Stimulated activated CD8-positive, alpha-beta memory T cell treated with anti-CD3 and anti-CD28 coated beads, Interleukin-15, amount 100 ng/mL, for 48 hours (primary cell): ENCODE results near the gene PDCD1.

ENCODE experiments used
- DNase-seq, 2 donors: peaks; one replicate each; pipeline ENCODE4 v3.0.0-alpha.2; 2020; ENCODE audit warnings: low read depth in 2 of 2

PDCD1 gene

DNA sequence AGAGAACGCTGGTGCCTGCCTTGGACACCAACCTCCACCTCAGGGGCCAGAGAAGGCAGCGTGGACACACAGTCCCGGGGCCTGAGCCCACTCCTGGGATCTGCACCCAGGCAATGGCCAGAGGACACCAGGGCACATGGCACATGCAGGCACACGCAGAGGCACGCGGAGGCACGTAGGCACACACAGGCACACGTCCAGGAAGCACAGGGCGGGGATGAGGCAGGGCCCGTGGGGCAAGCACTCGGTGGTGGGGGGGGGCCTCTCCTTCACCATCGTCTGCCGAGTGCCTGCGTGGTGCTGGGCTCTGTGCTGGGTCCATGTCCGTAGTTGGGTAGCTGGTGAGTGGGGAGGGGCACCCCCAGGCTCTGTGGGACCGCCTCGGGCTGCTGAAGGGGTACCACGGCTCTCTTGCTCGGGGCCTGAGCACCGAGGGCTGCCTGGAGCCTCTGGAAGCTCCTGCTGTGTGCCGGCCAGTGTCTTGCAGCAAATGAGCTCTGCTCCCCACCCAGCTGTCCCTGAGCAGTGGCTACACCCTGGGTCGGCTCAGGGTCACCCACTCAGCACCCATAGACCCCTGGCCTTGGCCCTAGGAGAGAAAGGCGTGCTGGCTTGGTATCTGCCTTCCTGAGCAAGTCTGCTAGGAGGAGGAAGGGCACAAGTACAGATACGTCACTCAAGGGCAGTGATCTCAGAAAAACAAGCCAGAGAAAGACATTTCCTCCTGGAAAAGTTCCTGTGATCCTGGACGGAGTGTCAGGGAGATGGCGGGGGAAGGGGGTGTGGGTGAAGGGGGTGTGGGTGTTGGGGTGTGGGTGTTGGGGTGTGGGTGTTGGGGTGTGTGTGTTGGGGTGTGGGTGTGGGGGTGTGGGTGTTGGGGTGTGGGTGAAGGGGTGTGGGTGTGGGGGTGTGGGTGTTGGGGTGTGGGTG, 37.3 kb upstream of the PDCD1 start:
- no peak for DNase-seq

DNA sequence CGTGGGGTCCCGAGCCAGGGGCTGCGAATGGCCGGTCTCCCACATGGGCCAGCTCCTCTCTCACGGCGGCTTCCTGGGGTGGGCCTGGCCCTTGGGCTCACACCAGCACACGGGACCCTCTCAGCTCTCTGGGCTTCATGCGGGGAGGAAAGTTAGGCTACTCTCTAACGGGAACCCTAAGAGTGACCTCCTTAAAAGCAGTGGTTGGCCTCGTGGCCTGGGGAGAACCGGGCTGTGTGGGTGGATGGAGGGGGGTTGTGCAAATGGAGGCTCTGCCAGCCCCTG, 36.7 kb upstream of the PDCD1 start:
- DNase-seq, result no peak

DNA sequence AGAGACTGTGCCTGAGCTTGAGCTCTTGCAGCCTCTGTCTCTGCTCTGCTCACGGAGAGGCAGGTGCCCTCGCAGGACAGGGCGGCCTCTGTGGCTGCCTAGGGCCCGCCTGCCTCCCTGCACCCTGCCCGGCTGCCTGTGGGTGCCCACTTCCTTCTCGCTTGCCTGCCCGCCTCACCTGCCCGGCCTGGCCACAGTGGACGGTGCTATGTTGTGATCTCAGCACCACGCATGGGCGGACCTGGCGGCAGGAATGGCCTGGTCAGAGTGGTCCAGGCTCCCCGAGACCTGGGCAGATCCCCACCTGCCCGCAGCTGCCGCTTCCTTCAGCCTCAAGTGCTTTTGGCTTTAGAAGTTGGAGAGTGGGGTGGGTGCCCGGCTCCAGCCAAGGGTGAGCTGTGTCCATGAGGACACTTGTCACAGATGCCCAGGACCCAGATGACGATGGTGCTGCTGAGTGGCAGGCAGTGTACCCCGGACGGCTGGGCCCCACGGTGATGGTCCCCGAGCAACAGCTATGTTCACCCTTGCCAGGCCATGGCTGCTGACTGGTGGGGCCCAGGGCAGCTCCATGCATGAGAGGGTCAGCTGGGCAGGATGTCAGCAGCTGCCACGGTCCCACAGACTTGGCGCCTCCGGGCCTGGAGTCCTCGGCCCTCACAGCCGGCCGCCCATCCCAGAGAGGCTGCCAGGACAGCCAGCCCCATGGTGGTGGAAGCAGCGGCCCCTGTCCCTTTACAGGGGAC, 36.2 kb upstream of the PDCD1 start:
- DNase-seq, result no peak

DNA sequence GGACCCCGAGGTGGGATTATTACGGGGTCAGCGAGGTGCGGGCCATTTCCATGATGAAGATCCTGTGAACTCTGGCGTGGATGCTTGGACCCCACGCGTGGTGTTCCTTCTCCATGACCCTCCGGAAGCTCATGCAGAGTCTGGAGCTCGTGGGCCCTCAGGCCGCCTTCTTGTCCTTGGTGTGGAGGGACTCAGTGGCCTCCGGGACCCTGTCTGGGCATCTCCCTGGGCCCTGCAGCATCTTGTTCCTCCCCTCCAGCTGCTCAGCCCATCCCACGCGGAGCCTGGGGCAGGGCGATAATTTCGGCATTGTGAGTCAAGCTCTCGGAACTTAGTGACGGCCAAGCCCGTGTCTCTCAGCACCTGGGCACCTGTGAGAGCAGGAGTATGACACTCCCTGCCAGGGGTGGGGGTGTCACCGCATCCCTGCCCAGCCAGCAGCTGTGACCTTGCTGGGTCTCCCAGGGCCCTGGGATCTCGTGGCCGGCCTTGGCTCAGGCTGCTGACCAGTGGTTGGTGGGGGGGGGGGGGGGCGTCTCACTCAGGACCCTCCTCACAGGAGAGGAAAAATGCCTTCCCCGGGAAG, 35.5 kb upstream of the PDCD1 start:
- DNase-seq, result no peak

DNA sequence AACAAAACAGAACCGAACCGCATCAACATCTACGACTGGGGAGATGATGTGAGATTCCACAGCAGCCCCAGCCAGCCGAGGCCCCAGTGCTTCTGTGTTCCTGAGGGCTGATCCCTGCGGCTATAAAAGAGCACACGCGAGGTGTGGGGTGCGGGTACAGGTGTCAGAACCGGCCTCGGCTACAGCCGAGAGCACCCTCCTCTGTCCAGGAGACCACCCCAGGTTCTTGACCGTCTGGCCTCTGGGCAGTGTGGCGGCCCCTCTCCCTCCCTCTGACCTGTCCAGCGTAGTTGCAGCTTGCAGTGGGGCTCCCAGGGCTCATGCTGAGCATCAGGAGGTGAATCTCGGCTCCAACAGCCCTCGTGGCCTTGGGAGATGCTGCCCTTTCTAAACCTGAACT, 34.6 kb upstream of the PDCD1 start:
- no peak for DNase-seq

DNA sequence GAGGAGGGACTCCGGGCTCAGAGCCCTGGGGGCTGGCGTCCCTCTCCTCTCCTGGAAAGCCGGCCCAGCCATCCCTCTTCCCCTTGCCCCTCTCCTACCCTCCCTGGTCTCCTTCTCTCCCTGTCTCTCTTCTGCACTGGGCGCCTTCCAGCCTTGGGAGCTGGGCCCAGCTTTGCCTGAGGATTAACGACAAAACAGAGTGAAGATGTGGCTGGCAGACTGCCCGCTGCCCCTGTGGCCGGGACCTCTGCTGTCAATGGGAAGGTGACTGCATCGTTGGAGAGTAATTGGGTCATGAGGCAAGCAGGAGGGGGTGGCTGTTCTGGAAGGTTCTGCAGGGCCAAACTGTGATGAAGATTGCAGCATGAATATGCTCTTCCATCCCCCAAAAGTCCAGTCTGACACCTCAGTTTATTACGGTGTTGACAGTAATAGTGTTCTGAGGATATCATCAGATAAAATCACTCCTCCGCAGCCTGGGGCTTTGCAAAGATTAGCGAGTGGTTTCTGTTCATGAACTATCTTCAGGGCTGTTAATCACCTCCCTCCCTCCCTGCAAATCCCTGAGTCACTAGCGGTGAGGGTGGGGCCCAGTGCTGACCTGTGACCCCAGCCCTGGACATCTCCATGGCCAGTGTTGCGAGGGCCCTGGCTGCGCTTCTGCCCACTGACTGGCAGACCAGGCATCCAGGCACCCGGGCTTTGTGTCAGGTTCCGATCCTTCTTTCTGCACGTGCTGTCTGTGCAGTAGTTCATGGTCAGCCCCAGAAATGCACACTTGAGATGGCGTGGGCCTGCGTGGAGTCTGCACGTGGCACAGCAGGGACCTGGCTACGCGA, 33.8 kb upstream of the PDCD1 start:
- no peak for DNase-seq

DNA sequence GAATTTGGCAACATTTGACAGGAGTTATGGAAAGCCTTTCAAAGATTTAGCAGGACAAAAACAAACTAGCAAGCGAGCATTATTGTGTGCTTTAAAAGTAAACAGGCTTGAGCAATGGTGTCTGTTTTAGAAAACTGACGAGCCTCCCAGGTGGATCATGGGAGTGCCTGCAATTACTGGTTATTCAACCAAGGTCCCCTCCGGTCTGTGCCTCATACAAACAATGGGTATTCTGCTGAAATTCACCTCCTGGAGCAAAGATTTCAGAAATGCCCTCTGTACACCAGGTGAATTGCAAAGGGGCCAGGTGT, 33.2 kb upstream of the PDCD1 start:
- DNase-seq, result no peak

DNA sequence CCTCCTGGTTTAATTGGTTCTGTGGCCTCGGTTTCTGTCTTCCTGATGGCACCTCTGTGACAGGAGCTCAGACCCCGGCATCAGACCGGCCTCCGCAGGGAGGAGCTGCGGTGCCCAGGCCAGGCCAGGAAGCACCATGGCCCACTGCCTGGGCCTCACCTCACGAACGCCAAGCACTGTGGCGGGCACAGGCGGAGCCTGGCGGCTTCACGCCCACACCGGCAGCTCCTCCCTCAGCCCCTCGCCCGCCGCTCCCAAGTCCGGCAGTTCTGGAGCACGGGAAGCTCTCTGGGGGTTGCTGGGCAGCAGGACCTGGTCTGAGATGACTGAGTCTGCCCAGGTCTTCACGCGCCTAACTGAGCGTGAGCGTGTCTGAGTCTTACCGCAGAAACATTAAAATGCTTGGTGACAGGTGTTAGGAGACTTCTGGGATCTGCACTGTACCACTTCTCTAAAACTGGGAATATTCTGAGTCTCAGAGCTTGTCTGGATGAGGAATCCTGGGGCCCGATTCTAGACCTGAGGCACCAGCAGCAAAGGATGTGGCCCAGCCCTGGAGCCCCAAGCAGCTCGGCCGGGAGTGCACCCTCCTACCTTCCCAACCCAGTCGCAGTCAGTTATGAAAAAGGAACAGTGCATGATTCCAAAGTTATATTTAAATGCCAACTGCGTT, 32.8 kb upstream of the PDCD1 start:
- DNase-seq, result no peak

DNA sequence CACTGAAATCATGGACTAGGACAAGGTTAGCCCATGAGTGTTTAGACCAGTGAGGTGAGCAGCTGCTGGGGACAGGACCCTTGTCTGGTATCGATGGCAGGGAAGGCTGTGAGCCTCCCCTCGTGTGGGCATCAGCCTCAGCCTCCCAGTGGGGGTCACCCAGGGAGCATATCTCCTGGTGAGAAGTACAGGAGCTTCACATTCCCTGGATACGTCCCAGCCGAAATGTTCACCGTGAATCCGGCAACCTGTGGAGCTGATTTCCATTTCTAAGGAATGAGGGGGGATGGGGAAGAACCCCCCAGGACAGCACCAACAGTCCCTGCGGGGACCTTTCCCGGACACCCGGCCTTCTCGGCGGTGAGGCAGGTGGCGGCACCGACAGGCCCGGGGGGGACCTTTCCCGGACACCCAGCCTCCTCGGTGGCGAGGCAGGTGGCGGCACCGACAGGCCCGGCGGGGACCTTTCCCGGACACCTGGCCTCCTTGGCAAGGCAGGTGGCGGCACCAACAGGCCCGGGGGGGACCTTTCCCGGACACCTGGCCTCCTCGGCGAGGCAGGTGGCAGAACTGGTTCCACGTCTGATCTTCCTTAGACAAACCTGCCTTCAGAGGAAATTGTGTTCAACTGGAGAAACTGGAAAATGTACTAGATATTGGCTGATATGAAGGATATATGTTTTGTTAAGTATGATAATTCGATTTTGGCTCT, 32.0 kb upstream of the PDCD1 start:
- no peak for DNase-seq

DNA sequence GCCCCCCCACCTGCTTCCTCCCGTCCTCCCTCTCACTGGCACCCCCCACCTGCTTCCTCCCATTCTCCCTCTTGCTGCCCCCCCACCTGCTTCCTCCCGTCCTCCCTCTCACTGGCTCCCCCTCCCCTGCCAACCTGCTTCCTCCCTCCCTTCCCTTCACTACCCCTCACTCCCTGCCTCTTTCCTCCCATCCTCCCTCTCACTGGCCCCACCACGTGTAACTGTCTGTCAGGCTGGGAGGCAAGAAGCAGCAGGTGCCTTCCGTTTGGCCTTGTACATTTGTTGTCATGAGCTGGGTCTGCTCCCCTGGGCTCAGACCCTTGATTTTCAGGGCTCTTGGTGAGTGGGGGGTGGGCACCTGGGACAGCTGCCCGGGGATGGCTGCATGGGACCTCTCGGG, 29.9 kb upstream of the PDCD1 start:
- DNase-seq, result no peak

DNA sequence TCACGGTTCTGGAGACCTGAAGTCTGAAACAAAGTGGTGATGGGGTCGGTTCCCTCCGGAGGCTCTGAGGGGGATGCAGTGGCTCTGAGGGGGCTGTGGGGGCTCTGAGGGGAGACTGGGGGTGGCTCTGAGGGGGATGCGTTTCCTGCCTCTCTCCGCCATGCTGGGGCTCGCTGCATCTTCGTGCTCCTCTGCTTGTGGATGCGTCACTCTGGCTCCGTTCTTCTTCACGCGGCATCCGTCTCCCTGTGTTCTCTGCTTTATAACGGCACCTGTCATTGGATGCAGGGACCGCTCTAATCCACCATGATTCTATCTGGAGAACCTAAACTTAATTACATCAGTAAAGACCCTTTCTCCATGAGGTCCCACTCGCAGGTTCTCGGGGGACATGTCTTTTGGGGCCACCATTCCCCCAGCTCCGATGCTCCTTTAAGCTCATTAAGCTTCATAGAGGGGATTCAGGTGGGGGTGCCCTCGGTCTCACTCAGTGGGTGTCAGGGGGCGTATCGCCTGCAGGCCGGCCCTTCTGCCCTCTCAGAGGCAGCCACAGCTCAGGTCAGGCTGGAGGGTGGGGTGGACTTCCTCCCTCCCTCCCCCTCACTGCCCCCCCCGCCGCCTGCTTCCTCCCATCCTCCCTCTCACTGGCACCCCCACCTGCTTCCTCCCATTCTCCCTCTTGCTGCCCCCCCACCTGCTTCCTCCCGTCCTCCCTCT, 29.3 kb upstream of the PDCD1 start:
- DNase-seq, result no peak

DNA sequence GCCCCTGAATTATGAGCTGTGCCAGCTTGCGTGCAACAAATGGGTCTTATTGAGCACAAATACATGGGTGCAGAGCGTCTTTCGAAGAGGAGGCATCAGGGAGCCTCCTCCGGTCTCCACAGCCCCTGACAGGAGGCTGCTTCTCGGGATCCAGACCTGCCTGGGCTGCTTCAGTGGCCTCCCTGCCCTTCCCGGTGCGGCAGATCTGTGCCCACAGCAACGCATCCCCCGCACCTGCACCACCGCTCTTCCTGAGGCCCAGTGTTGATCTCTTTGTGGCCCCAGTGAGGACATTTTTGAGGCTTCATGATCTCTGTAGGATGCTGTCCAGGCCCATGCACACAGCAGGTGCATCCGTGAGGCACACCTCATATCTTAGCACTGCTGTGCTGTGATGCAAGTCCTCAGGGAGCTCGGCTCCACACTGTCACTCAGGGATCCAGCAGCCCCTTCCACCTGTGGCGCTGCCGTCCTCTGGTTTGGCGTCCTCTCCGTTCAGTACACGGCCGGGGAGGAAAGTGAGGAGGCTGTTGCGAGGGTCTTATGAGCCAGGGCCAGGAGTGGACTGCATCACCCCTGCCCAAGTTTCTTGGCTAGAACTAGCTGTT, 28.2 kb upstream of the PDCD1 start:
- no peak for DNase-seq

DNA sequence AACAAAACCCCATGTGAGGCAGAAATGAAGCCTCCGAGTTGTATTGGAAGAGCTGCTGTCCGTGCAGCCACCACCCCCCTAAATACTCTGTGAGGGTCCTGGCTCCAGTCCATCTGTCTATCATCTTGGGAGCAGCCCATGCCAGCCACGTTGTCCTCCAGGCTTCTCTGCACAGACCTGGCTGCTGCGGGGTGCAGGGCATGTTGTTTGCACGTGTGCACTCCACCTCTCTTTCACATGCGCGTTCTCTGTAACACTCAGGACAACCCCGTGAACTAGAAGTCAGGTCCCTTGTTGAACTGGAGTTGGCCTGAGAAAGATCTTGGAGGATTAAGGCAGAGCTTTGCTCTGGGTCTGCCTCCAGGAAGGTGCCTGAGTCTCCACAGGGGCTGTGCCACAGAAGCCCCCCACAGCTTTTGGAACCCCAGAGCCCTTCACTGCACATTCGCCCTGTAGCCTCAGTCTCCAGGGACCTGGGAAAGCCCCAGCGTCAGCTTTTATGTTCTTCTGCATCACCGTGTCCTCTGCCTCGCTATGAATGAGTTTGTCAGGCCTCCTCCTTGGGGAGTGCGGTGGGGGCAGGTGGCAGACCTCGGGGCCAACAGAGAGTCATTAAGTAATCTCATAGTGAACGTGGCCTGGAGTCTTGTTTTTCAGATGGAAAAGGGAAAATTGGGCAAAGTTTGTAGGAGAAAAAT, 27.4 kb upstream of the PDCD1 start:
- no peak for DNase-seq

DNA sequence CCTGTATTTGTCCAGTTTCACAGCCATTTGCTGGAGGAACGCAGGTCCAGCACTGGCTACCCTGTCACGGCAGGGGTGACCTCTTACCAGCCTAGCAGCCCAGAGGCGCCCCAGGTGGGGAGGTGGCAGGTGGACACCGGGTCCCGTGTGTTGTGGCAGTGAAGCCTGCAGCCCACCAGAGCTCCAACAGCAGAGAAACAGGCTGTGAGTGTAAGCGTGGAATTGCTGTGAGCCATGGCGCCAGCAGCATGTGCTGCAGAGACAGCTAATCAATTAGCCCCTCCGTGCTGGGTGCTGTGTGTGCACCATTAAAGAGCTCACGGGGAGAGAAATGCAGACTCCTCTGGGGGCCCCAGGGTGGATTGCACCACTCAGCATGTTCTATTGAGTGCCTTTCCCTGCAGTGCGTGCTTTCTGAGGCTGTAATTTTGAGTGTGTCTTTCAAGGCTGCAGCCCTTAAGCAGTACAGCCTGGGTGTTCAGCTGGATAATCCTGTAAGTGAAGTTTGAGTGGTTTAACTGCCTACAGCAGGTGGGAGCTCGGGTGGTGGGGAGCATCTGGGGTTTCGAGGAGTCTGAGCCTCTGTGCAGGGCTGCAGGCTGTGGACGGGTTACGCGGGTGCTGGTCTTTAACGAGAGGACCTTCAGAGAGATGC, 26.7 kb upstream of the PDCD1 start:
- DNase-seq, result no peak

DNA sequence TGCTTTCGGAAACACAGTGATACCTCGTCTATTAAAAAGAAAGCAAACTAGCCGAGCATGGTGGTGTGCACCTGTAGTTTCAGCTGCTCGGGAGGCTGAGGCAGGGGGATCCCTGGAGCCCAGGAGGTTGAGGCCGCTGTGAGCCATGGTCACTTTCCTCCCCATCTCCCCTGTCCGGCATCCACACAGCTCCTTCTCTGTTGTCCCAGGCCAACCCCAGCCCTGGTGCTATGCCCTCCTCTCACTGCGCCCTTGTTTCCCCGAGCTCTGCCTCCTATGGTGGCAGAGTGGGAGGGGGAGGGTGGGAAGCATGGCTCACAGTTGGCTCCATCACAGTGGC, 26.2 kb upstream of the PDCD1 start:
- DNase-seq, result no peak

DNA sequence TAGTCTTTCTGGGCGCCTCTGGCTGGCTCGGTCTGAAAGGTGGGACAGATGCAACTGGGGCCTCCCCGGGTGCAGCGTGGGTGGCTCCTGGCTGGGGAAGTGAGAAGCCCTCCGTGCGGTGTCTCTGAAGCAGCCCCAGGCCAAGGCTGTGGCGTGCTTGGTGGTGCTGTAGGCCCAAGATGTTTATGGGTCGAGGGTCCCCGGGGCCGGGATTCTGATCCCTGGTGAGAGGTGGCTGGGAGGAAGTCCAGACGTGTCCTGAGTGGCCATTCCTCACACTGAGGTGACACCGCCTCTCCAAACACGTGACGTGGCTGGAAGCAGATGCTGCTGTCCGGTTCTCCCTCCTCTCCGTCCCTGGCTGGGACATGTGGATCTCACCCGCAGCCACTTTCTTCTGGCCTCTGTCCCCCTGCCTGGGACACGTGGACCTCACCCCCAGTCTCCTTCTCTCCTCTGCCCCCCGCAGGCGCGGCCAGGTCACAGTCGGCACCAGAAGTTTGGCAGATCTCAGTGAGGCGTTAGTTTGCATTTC, 23.5 kb upstream of the PDCD1 start:
- peak; percentile 65 to 70 for DNase-seq

DNA sequence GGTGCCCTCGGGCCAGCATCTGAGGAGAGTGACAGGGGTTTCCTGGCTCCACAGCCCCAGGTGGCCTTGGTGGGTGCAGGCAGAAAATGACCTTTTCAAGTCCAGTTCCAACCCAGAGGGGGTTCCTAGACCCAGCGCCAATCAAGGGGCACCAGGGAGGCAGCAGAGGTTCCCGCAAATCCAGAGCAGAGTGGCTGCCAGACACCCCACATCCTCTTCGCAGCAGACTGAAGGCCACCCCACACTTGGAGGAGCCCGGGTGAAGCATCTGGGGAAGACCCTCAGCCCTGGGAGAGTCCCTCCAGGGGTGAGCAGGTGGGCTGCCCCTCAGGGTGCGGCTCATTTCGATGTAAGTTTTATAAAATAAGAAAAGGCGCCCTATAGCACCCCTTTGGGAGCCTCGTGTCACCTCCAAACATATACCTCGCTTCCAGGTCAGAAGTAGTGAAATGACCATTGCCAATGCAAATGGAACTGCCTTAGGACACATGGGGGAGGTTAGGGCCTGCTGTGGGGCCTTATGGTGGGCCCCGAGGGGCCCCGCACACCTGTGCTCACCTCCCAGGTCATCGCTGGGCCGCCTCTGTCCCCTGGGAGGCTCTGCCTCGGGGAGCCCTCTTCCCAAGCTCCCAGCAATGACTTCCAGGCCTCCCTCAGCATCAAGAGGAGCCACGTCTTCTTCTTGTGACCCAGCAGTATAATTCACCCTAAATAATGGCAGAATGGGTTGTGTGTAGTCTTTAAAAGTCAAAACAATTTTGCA, 21.8 kb upstream of the PDCD1 start:
- no peak for DNase-seq

DNA sequence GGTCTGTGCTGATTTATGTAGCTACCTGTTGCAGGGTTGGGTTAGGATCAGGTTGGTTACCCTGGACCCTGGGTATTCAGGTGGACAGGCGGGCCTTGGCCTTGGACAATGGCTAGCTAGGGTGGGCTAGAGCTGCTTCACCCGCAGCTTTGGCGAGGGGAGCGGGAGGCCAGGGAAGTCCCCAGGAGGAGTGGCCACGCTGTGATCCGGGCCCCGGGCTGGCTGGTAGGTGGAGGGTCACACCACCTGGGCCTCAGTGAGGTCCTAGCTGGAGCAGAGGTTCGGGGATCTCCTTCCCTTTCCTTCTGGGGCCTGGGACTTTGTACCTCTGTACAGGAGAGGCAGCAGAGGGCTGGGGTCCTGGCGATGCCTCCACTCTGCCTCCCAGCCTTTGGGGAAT, 20.6 kb upstream of the PDCD1 start:
- DNase-seq, result no peak
